Muscle of leg (tissue), 11 donors: ENCODE data around the gene FASTK. TPM values are rescaled to one million over a fixed set of nuclear protein-coding genes. Genes with fewer than 3 reads are reported as not detected.
A peak's percentile ranks its signal among the peaks of the same experiment; 100 is the strongest.

Experiments used
- DNase-seq: peaks from one replicate; pipeline ENCODE4 v3.0.0; 2013
- H3K27ac ChIP-seq: one replicate; pipeline ENCODE4 v1.5.1; 2013; ENCODE audit warnings: mild to moderate bottlenecking, low read length, control low read depth
- H3K27me3 ChIP-seq: one replicate; pipeline ENCODE4 v1.6.1; 2013; ENCODE audit warnings: low read length; ENCODE audit not compliant: control insufficient read depth, insufficient read depth
- H3K36me3 ChIP-seq: one replicate; pipeline ENCODE4 v1.6.1; 2013; ENCODE audit warnings: low read length; ENCODE audit not compliant: control insufficient read depth, insufficient read depth
- H3K4me1 ChIP-seq: one replicate; pipeline ENCODE4 v1.6.1; 2013; ENCODE audit warnings: low read length; ENCODE audit not compliant: control insufficient read depth, insufficient read depth
- H3K4me3 ChIP-seq: one replicate; pipeline ENCODE4 v1.5.1; 2013; ENCODE audit warnings: low read length, control low read depth
- H3K9me3 ChIP-seq: replicated peaks from 2 replicates; pipeline ENCODE4 v1.6.1; 2013; ENCODE audit warnings: low read depth, low read length; ENCODE audit not compliant: control insufficient read depth
- WGBS: methylation state at CpG from one replicate; pipeline ENCODE4 v1.1.5; 2013; ENCODE audit warnings: missing lambda C conversion rate; ENCODE audit not compliant: insufficient coverage; 5-methylcytosine and 5-hydroxymethylcytosine counted together
- polyA plus RNA-seq, 8 donors: library from polyadenylated mRNA; unstranded; fragments of 120-200 nt; gene quantifications; one replicate each; pipeline versions ENCODE4 v1.2.1 to v1.2.3, GENCODE V29; 2013; ENCODE audit warnings: inconsistent platforms in 1 of 8, low replicate concordance in 1 of 8; ENCODE audit not compliant: insufficient read length in 8 of 8, insufficient read depth in 1 of 8
- total RNA-seq: library from RNA; stranded (reverse); fragments of 120-200 nt; gene quantifications from one replicate; pipeline ENCODE4 v1.2.4, GENCODE V29; 2013

The FASTK gene
- total and polyA plus RNA-seq, 9 donors = 65.2 to 90.1 (median 81.2) TPM

DNA sequence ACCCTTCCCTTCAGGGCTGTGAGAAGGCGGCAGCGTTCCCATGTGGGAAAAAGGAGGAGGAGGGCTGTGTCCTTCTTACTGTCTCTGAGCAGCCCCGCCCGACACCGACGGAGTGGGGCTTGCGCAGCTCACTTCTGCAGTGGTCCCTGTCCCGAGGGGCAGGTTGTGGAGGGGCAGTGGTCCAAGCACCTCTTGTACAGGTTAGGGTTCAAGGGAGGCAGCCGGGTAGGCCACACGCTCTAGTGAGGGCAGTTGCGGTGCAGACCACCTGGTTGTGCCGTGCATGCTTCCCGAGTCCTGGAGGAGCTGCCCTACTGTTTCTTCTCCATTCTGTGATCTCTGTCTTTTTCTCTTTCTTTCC, 38.4 kb upstream of the FASTK start:
- H3K4me3 ChIP-seq = no peak overlapping the region
- DNase-seq = no peak
- no peak overlapping the region for H3K27ac ChIP-seq
- WGBS = 98% methylated on average over 11 of the region's 13 CpGs
- H3K9me3 ChIP-seq = no peaks in the 10 kb centered on the region
- H3K27me3 ChIP-seq = no peaks in the 10 kb centered on the region
- peaks cover 11% of the 10 kb centered on the region for H3K4me1 ChIP-seq
- peaks cover 73% of the 10 kb centered on the region for H3K36me3 ChIP-seq

DNA sequence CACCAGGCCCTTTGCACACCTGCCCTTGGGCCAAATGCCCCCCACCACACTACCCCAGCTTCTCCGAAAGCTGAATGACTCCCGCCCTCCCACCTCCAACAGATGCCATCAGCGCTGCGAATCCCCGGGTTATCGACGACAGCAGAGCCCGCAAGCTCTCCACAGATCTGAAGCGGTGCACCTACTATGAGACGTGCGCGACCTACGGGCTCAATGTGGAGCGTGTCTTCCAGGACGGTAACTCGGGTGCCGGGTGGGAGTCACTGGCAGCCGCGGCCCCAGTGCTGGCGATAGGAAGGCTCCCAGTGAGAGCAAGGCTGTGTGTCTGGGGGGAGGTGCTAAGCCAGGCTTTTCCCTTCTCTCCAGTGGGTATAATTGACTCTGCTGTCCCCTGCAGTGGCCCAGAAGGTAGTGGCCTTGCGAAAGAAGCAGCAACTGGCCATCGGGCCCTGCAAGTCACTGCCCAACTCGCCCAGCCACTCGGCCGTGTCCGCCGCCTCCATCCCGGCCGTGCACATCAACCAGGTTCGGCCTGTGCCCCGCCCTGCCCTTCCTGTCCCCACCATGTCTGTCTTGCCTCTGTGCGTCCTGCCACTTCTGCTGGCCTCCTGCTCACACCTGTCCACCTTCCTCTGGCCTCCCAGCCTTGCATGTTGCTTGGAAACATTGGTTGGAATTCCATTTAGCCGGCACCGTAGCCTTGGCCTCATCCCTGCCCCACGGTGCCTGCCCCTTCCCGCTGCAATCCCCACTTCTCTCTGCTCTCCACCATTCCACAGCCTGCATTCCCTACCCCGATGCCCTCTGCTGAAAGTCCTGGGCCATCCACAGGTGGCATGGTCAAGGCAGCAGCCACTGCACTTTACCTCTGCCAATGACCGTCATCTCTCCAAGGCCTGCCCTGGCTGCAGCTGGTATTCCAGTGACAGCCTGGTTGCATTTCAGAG, 37.8 kb upstream of the FASTK start:
- Histone ChIP-seq H3K9me3 (no peaks in the 10 kb centered on the region), H3K27ac (no peak overlapping the region), H3K36me3 (peaks cover 71% of the 10 kb centered on the region), H3K4me3 (no peak overlapping the region), H3K27me3 (peaks cover 3% of the 10 kb centered on the region), H3K4me1 (peaks cover 17% of the 10 kb centered on the region)
- no peak for DNase-seq
- 90% methylated on average over 37 of the region's 38 CpGs for WGBS

DNA sequence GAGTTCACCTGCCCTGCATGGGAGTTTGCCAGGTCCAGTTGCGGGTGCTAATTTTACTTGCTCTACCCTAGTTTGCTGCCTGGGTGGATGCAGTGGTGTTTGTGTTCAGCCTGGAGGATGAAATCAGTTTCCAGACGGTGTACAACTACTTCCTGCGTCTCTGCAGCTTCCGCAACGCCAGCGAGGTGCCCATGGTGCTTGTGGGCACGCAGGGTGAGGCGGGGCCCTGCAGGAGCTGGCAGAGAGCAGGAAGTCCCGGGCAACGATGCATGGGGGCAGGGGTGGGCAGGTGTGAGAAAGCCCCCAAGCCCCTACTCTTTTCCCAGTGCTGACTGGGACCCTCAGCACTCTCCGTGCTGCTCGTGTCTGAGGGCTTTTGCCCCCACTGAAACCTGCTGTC, 37.0 kb upstream of the FASTK start:
- H3K27ac ChIP-seq = no peak overlapping the region
- H3K9me3 ChIP-seq = no peaks in the 10 kb centered on the region
- peaks cover 3% of the 10 kb centered on the region for H3K27me3 ChIP-seq
- peaks cover 18% of the 10 kb centered on the region for H3K4me1 ChIP-seq
- no peak overlapping the region for H3K4me3 ChIP-seq
- DNase-seq = no peak
- peaks cover 64% of the 10 kb centered on the region for H3K36me3 ChIP-seq
- whole genome bisulfite sequencing = 92% methylated on average over 6 of the region's 12 CpGs

GRCh38 chr7:151116603-151117440, 36.2 kb upstream of the FASTK start:
- WGBS = 91% methylated on average over 17 of the region's 27 CpGs
- peaks cover 64% of the 10 kb centered on the region for H3K36me3 ChIP-seq
- H3K4me1 ChIP-seq = peaks cover 18% of the 10 kb centered on the region
- H3K9me3 ChIP-seq = no peaks in the 10 kb centered on the region
- no peak overlapping the region for H3K4me3 ChIP-seq
- no peak for DNase-seq
- peaks cover 3% of the 10 kb centered on the region for H3K27me3 ChIP-seq
- no peak overlapping the region for H3K27ac ChIP-seq

GRCh38 chr7:151115836-151116418, 35.3 kb upstream of the FASTK start:
- no peak overlapping the region for H3K4me3 ChIP-seq
- H3K9me3 ChIP-seq = no peaks in the 10 kb centered on the region
- peaks cover 3% of the 10 kb centered on the region for H3K27me3 ChIP-seq
- no peak overlapping the region for H3K27ac ChIP-seq
- 65% methylated on average over 10 of the region's 14 CpGs for WGBS
- no peak for DNase-seq
- peaks cover 21% of the 10 kb centered on the region for H3K4me1 ChIP-seq
- H3K36me3 ChIP-seq = peaks cover 55% of the 10 kb centered on the region

DNA sequence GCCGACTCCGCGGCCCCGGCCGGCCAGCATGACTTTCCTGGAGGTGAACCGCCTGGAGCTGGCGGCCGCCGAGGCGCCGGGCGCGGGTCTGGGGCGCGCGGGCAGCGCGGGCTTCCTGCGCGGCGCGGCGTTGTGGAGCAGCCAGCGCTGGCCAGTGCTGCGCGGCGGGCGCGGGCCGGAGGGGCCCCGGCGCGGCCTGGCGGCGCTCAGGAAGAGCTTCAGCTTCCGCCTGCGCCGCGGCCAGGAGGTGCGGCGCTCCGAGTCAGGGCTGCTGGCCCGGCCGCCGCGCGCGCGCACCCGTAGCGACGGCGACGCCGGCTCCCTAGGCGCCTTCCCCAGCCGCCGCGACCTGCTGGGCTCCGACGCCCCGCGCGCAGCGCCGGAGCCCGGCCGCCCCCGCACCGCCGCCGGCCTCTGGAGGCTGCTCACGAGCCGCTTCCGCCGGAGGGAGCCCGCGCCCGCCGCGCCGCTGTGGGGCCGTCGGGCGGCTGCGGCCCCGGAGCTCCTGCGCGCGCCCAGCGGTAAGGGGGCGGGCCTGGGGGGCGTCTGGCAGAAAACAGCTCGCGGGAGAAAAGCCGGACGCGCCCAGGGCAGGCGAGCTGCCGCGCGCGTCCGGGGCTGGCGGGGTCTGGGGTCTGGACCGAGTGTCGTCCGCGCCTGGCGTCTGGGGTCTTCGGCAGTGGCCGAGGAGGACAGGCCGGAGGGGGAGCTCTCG, 34.7 kb upstream of the FASTK start:
- WGBS = 2% methylated on average over 114 of the region's 114 CpGs
- H3K9me3 ChIP-seq = no peaks in the 10 kb centered on the region
- no peak overlapping the region for H3K4me3 ChIP-seq
- H3K27me3 ChIP-seq = peaks cover 3% of the 10 kb centered on the region
- H3K4me1 ChIP-seq = peaks cover 27% of the 10 kb centered on the region
- peak; percentile 57 for DNase-seq
- H3K36me3 ChIP-seq = peaks cover 49% of the 10 kb centered on the region
- no peak overlapping the region for H3K27ac ChIP-seq

DNA sequence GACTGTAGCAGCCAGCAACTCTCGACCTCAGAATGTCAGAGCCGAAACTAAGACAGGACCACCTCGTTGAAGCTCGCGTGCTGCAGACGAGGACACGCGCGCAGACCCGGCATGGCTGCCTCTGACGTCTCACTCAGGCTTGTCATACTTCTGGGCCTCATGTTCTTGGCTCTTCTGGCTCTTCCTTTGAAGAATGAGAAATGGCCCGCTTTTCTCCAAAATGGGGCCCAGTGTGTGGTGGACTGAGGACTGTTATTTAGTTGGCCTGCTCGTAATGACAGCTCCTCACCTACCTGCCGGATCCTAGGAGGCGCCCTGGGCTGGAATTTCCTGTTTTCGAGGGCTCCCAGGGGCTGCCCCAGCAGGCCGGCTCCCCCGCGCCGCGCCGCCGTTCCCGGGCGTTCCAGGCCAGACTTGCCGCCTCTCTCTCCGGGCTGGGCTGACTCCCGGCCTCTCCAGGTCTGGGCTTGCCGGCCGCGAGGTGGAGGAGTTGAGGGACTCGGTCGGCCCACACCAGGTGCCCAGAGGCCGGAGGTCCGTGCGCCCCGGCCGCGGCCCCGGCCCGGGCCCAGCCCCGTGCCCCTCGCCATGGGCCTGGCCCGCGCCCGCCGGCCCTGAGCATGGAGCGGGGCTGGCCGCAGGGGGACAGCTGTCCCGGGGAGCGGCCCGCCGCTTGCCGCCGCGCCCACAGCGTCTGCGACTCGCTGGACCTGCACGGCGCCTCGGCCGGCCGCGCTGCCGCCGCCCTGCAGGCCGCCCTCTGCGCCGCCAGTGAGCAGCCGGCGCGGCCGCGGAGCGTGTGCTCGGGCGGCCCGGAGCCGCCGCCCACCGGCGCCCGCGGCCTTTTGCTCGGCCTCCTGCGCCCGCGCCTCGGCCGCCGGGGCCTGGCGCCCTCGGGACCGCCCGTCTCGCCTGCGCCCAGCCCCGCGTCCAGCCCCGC, 33.8 kb upstream of the FASTK start:
- Histone ChIP-seq H3K36me3 (peaks cover 40% of the 10 kb centered on the region), H3K27ac (no peak overlapping the region), H3K9me3 (no peaks in the 10 kb centered on the region), H3K4me3 (no peak overlapping the region), H3K4me1 (peaks cover 27% of the 10 kb centered on the region), H3K27me3 (peaks cover 3% of the 10 kb centered on the region)
- DNase-seq = no peak
- 15% methylated on average over 89 of the region's 101 CpGs for WGBS

- no peaks in the 10 kb centered on the region for H3K9me3 ChIP-seq
- peaks cover 27% of the 10 kb centered on the region for H3K4me1 ChIP-seq
- DNase-seq = no peak
- H3K4me3 ChIP-seq = no peak overlapping the region
- peaks cover 35% of the 10 kb centered on the region for H3K36me3 ChIP-seq
- WGBS = 62% methylated on average over 10 of the region's 13 CpGs
- H3K27ac ChIP-seq = peak overlapping the region; percentile 22
- H3K27me3 ChIP-seq = peaks cover 3% of the 10 kb centered on the region
These were observed 32.9 kb upstream of the FASTK start for GRCh38 chr7:151113344-151114150.
